Stimulated activated naive B cell treated with anti-CD40 and anti-IgM and Interleukin-4, amounts not matched to agents 10 μg/mL and 1 μg/mL and 100 μg/mL, for 72 hours (primary cell): Measurements from ENCODE around the gene C10orf62.
A peak's percentile ranks its signal among the peaks of the same experiment; 100 is the strongest.

Source experiments
- ATAC-seq, 2 donors: fragments of 150-1000 bp; cut with Tn5 transposase; replicated peaks; 2 replicates each; pipeline ENCODE4 v1.10.0; 2021; ENCODE audit warnings: moderate library complexity in 1 of 2
- DNase-seq: peaks from one replicate; pipeline ENCODE4 v3.0.0; 2021
- H3K27ac Mint-ChIP-seq: one replicate; pipeline ENCODE4 v1.8.0; 2022; ENCODE audit warnings: mild to moderate bottlenecking, mixed read lengths
- H3K27me3 Mint-ChIP-seq, 2 donors: one replicate each; pipeline ENCODE4 v1.8.0; 2022; ENCODE audit warnings: mixed read lengths in 2 of 2
- H3K36me3 Mint-ChIP-seq, 2 donors: one replicate each; pipeline ENCODE4 v1.8.0; 2022; ENCODE audit warnings: mixed read lengths in 2 of 2, mild to moderate bottlenecking in 1 of 2
- H3K4me1 Mint-ChIP-seq, 2 donors: one replicate each; pipeline ENCODE4 v1.8.0; 2022; ENCODE audit warnings: mixed read lengths in 2 of 2, mild to moderate bottlenecking in 1 of 2
- H3K4me3 Mint-ChIP-seq, 2 donors: one replicate each; pipeline ENCODE4 v1.8.0; 2022; ENCODE audit warnings: mild to moderate bottlenecking in 2 of 2, mixed read lengths in 2 of 2, moderate library complexity in 1 of 2
- H3K9me3 Mint-ChIP-seq, 2 donors: one replicate each; pipeline ENCODE4 v1.8.0; 2022; ENCODE audit warnings: mixed read lengths in 2 of 2, mild to moderate bottlenecking in 1 of 2

Gene C10orf62

DNA sequence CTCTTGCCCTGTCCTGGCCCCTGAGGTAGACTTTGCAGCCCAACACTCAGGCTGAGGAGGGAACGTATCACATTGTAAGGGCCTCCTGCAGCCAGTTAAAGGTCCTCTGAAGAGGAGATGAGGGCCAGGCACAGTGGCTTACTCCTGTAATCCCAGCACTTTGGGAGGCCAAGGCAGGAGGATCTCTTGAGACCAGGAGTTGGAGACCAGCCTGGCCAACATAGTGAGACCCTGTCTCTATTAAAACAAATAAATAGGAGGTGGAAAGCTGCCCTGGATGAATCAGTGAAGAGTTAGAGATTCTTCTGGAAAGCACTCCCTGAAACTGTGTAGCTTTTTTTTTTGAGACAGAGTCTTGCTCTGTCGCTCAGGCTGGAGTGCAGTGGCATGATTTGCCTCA, 2.3 kb upstream of the C10orf62 start:
- ATAC-seq (no peak), DNase-seq (no peak)
- Mint-ChIP-seq H3K36me3 (no peaks in the 10 kb centered on the region), H3K27me3 (no peaks in the 10 kb centered on the region), H3K4me3 (no peak overlapping the region), H3K4me1 (no peaks in the 10 kb centered on the region), H3K27ac (no peak overlapping the region), H3K9me3 (no peaks in the 10 kb centered on the region)

DNA sequence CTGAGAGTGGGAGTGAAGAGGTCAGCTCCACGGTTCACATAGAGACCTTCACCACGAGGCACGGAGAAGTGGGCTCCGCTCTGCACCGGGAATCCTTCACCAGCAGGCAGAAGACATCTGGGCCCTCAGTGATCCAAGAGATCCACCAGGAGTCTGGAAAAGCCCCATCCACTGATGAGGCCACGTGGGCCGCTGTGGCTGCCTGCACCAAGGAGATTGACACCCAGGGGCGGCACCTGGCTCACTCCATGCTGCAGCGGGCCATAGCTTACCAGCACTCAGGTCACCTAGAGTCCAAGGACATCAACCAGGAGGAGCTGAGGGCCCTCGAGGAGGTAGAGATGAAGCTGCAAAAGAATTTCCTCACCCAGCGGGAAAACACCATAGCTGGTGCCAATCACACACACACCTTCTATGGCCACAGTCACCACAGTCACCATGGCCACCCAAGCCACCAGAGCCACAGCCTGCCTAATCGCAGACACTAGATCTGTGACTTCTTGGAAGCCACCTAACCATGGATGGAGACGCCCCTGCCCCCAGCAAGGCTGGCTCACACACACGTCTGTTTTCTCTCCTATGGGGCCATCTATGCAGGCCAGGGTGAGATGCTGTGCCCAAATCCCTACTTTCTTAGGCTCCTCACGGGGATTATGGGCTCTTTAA, 694 bp downstream of the C10orf62 start:
- H3K4me3 Mint-ChIP-seq: no peak overlapping the region
- H3K36me3 Mint-ChIP-seq: no peaks in the 10 kb centered on the region
- H3K4me1 Mint-ChIP-seq: no peaks in the 10 kb centered on the region
- ATAC-seq: no peak
- H3K27me3 Mint-ChIP-seq: no peaks in the 10 kb centered on the region
- no peak for DNase-seq
- no peak overlapping the region for H3K27ac Mint-ChIP-seq
- no peaks in the 10 kb centered on the region for H3K9me3 Mint-ChIP-seq

DNA sequence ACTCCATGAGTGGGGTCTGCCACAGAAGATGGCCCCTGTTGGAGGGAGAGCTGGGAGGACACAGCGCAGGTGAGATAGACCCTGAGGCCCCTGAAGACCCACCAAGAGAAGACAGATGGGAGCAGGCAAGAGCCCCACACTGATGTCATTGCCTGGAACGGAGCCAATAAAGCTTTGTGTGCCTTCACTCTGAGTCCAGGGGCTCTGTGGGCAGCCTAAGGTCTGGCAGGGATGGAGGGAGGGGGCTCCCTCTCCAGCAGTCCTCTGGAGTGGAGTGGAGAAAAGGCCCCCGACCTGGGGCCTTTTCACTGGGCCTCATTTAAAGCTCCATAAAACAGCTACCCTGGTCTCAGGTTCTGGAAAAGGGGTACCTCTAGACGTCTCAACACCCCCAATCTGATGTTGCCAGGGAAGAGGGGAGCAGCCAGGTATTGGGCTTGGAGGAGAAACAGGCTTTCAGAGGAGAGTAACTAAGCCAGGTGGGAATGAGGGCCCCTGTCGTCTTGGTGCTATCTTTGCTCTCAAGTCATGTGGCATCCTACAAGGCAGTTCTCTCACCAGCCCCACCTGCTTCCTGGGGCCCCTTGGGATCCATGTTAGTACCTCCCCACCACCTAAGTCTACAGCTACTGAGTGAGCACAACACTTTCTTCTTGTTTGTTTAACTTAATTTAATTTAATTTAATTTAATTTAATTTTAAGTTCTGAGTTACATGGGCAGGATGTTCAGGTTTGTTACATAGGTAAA, 1.4 kb downstream of the C10orf62 start:
- no peak overlapping the region for H3K4me3 Mint-ChIP-seq
- no peaks in the 10 kb centered on the region for H3K27me3 Mint-ChIP-seq
- DNase-seq: no peak
- H3K36me3 Mint-ChIP-seq: no peaks in the 10 kb centered on the region
- no peak overlapping the region for H3K27ac Mint-ChIP-seq
- H3K4me1 Mint-ChIP-seq: no peaks in the 10 kb centered on the region
- no peaks in the 10 kb centered on the region for H3K9me3 Mint-ChIP-seq
- ATAC-seq: no peak

DNA sequence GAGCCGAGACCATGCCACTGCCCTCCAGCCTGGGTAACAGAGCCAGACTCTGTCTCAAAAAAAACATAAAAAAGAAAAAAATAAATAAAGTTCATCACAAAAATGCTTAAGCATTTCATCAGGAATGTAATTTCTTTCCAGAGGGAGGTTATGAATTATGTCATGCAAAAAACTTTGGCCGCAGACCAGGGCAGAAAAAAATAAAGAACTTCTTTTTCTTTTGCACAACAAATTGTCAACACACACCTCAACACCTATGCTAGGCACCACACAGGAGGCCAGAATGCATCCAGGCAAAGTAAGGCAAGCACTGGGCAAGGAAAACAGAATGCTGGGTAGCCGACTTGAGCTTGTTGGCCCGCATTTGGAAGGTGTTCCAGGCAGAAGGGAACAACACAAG, 3.9 kb downstream of the C10orf62 start:
- no peaks in the 10 kb centered on the region for H3K36me3 Mint-ChIP-seq
- ATAC-seq: no peak

DNA sequence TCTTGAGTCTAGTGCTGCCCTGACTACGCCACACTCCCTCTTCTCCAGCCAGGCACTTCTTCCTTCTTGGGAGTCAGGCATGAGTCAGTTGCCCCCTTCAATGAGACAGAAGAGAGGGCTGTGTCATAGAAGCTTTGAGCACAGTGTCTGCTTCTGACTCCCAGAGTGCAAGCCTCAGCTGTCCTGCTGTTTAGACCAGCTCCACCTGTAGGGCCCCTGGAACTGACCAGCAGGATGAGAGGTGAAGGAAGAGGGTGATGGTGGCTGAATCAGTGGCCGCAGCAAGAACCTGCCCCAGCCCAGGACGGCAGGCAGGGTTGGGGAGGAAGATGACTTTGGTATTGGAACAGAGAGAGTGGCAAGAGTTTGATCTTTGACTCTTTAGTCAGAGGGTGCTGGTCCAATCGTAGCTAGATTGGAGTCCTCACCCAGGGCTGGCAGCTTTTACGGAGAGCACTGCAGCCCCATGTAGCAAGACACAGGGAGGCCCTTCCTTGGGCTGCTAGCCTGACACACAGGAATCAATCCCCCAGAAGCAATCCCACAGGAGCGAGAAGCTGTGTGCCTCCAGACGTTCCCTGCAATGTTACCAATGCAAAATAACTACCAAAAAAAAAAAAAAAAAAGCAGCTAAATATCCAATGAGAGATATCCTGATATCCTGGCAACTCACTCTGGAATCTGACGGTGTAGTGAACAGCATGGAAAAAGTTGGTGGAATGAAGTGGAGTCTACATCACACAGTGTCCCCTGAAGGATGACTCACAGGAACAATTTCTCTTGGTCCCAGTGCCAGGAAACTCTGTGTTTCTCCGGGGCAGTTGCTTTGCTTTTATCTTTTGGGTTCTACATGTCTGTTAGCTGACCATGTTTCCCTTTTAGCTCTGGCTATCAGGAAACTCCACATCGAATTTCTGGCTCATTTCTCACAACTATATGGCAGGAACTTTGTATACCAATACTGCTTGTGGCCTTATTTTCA, 6.9 kb downstream of the C10orf62 start:
- no peak for DNase-seq
- H3K27ac Mint-ChIP-seq: peak overlapping the region; percentile 43
- no peak for ATAC-seq

More for the DNA sequence above, 3.9 kb downstream of the C10orf62 start:
- H3K27ac Mint-ChIP-seq: no peak overlapping the region
- no peaks in the 10 kb centered on the region for H3K9me3 Mint-ChIP-seq
- H3K4me3 Mint-ChIP-seq: no peak overlapping the region
- no peak for DNase-seq
- no peaks in the 10 kb centered on the region for H3K27me3 Mint-ChIP-seq
- no peaks in the 10 kb centered on the region for H3K4me1 Mint-ChIP-seq

DNA sequence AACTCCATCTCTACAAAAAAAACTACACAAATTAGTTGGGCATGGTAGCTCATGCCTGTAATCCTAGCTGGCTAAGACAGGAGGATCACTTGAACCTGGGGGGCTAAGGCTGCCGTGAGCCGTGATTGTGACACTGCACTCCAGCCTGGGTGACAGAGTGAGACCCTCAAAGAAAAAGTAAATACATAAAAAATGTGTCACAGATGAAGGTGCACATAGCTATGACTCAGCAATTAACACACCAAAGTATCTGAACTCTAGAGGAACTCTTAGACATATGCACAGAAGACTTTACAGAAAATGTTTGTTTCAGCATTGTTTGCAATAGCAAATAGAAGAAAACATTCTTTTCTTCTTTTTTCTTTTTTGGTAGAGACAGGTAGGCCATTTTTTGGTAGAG, 8.3 kb downstream of the C10orf62 start:
- ATAC-seq (no peak), DNase-seq (no peak)
- Mint-ChIP-seq H3K36me3 (no peaks in the 10 kb centered on the region), H3K4me1 (no peaks in the 10 kb centered on the region), H3K27me3 (no peaks in the 10 kb centered on the region), H3K27ac (no peak overlapping the region), H3K9me3 (no peaks in the 10 kb centered on the region), H3K4me3 (no peak overlapping the region)

More for the DNA sequence above, 6.9 kb downstream of the C10orf62 start:
- Mint-ChIP-seq H3K4me3 (no peak overlapping the region), H3K36me3 (no peaks in the 10 kb centered on the region), H3K27me3 (no peaks in the 10 kb centered on the region), H3K4me1 (no peaks in the 10 kb centered on the region), H3K9me3 (no peaks in the 10 kb centered on the region)

DNA sequence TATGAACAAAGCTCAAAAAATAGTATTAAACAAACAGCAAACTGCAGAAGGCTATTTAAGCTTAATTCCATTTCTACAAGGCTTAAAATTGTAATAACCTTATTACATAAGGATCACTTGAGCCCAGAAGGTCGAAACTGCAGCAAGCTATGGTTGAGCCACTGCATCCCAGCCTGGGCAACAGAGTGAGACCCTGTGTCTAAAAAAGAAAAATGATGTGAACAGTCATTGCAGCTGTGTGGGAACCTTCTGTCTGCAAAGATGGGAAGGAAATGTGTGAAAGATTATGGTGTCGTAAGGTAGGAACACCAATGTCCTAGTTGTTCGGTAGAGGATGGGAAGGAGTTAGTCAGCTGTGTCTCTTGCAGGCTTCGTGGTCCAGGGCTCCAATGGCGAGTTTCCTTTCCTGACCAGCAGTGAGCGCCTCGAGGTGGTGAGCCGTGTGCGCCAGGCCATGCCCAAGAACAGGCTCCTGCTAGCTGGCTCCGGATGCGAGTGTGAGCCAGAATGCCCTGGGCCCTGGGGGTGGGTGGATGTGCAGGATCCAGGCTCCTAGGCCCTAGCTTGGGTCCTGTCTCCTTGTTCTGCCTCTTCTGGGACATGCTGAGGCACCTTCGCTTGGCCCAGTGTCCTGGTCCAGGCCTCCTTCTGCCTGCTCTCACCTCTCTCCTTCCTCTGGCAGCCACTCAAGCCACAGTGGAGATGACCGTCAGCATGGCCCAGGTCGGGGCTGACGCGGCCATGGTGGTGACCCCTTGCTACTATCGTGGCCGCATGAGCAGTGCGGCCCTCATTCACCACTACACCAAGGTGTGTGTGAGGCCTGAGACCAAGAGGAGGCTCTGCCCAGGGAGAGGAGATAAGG, 9.1 kb downstream of the C10orf62 start:
- no peaks in the 10 kb centered on the region for H3K9me3 Mint-ChIP-seq
- no peaks in the 10 kb centered on the region for H3K27me3 Mint-ChIP-seq
- ATAC-seq: no peak
- no peak for DNase-seq
- H3K4me1 Mint-ChIP-seq: no peaks in the 10 kb centered on the region
- no peak overlapping the region for H3K27ac Mint-ChIP-seq
- no peaks in the 10 kb centered on the region for H3K36me3 Mint-ChIP-seq
- H3K4me3 Mint-ChIP-seq: no peak overlapping the region

DNA sequence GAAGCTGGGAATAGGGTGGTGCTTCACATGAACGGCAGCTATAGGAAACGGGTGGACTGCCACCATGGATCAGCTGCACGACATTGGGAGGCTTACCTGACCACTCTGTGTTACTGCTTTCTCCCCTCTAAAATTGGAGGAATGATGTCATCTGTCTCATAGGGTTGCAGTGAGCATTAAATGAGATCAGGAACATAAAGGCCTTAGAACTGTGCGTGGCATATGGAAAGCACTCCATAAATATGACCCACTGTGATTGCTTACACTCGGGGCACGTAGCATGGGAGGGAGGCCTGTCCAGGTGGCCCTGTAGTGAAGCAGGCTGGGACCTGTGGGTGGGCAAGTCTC, 9.7 kb downstream of the C10orf62 start:
- ATAC-seq (no peak), DNase-seq (no peak)
- Mint-ChIP-seq H3K27ac (no peak overlapping the region), H3K36me3 (no peaks in the 10 kb centered on the region), H3K9me3 (no peaks in the 10 kb centered on the region), H3K27me3 (no peaks in the 10 kb centered on the region), H3K4me1 (no peaks in the 10 kb centered on the region), H3K4me3 (no peak overlapping the region)

DNA sequence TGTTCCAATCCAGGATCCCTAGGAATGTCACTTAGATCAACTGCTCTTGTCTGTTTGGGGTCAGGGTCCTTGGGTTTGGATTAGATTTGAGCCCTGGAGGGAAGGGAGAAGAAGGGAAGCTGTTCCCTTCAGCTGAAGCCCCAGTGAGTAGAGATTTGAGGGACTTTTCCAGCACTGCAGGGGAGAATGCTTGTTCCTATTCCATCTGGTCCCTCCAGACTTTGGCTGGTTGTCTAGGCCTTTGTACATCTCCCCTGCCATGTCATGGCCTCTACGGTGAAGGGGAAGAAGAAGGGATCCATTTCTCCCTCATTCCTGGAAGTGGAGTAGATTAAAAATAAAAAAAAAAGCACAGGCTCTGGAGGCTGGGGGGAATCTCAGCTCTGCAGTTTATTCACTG, 11.1 kb downstream of the C10orf62 start:
- no peak for ATAC-seq
- no peak overlapping the region for H3K27ac Mint-ChIP-seq
- no peaks in the 10 kb centered on the region for H3K4me1 Mint-ChIP-seq
- H3K36me3 Mint-ChIP-seq: no peaks in the 10 kb centered on the region
- no peaks in the 10 kb centered on the region for H3K9me3 Mint-ChIP-seq
- DNase-seq: no peak
- H3K27me3 Mint-ChIP-seq: no peaks in the 10 kb centered on the region
- no peak overlapping the region for H3K4me3 Mint-ChIP-seq

DNA sequence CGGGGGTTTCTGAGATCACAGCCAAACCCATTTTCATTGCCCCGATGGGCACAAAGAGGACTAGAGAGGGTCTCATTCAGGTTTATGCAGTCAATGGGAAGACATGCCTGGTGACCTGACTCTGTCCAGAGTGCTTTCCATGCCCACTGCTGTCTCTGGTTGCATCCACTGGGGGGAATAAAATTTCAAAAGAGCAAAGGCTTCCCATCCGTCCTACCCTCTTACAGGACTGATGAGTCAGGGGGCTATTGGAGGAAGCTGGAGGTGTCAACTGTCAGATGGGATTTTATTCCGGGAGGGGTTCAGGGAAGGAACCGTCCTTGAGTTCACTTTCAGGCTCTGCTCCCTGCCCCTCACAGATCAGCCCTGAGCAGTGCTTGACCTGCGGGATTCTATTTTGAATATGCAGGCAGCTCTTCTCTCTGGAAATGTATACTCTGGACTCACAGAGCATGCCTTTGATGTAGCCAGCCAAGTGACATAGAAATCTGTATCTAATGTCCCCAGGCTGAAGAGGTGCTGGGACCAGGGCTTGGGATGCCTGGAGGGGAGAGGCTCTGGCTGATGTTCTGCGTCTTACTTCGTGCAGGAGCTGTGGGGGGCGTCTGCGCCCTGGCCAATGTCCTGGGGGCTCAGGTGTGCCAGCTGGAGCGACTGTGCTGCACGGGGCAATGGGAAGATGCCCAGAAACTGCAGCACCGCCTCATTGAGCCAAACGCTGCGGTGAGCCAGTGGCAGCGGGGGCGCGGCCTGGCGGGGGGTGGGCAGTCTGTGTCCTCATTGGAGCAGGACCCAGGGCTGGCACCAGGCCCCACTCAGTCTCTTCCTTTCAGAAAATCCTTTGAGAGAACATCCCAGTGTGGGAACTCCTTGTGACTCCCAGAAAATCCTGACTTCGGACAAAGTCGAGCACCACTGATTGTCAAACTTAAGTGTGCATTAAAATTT, 12.0 kb downstream of the C10orf62 start:
- no peaks in the 10 kb centered on the region for H3K4me1 Mint-ChIP-seq
- no peaks in the 10 kb centered on the region for H3K36me3 Mint-ChIP-seq
- H3K9me3 Mint-ChIP-seq: no peaks in the 10 kb centered on the region
- no peak overlapping the region for H3K27ac Mint-ChIP-seq
- DNase-seq (no peak), ATAC-seq (no peak)
- H3K4me3 Mint-ChIP-seq: no peak overlapping the region
- H3K27me3 Mint-ChIP-seq: no peaks in the 10 kb centered on the region

DNA sequence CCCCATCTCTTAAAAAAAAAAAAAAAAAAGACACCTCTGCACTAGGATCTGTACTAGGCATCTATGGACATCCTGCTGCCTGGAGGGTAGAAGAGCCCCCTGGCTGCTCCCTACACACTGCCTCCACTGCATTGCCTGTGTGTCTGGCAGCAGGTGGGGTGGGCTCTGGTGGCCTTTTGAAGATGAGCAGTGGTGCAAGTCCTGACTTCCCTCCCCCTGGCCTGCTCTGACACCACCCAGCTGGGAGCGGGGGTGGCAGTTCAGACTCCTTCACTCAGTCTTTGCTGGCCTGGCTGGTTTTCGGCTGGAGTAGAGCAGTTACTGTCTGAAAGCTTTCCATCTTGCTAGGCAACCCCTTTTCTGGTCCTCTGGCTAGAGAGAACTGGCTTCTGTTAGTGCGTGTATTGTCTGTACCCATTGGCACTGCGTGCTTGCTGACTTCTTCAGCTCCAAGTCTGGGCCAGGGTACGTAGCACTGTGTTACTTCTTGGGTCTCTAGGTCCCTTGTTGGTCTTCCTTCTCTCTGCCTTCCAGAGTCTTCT, 17.6 kb downstream of the C10orf62 start:
- Mint-ChIP-seq H3K27me3 (no peaks in the 10 kb centered on the region), H3K4me3 (no peak overlapping the region), H3K4me1 (no peaks in the 10 kb centered on the region), H3K27ac (no peak overlapping the region), H3K9me3 (no peaks in the 10 kb centered on the region), H3K36me3 (no peaks in the 10 kb centered on the region)
- no peak for ATAC-seq
- DNase-seq: no peak

DNA sequence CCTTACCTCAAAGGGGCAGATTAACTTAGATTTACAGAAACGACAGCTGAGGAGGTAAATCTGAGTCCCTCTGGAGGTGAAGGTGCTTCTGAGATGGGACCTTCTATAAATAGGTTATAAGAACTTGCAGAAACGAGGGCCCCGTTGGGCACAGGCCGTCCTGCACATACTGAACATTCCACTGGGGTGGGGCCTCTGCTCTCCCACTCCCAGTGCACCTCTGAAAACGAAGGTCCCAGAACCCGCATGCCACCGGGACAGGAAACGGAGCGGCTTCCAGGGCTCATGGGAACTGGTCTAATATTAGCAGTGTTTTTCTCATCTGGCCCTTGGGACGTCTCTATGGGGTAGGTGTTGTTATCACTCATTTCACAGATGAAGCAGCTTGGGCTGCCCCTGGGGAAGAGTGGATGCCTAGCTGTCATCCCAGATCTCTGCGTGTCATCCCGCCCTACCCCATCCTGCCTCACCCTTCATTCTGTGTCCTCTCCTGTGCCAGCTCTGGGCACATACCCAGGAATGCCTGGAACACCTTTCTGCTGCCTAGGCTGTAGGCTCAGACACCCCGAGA, 19.6 kb downstream of the C10orf62 start:
- Mint-ChIP-seq H3K4me3 (no peak overlapping the region), H3K9me3 (no peaks in the 10 kb centered on the region), H3K27ac (no peak overlapping the region), H3K27me3 (no peaks in the 10 kb centered on the region), H3K4me1 (no peaks in the 10 kb centered on the region), H3K36me3 (no peaks in the 10 kb centered on the region)
- DNase-seq (no peak), ATAC-seq (no peak)

DNA sequence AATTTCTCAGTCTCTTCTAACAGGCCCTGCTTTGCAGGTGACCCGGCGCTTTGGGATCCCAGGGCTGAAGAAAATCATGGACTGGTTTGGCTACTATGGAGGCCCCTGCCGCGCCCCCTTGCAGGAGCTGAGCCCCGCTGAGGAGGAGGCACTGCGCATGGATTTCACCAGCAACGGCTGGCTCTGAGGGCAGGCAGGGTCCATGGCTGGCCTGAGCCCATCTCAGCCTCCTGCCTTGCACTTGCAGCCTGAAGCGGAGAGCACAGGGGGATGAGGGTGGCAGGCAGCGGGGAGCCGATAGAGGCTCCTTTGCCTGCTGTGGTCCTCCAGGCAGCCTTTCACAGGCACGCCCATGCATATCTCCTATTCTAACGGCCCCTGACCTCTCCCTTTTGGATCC, 22.0 kb downstream of the C10orf62 start:
- H3K27ac Mint-ChIP-seq: no peak overlapping the region
- no peaks in the 10 kb centered on the region for H3K27me3 Mint-ChIP-seq

More for the DNA sequence above, 22.0 kb downstream of the C10orf62 start:
- H3K36me3 Mint-ChIP-seq: no peaks in the 10 kb centered on the region
- no peak overlapping the region for H3K4me3 Mint-ChIP-seq
- ATAC-seq (no peak), DNase-seq (no peak)
- no peaks in the 10 kb centered on the region for H3K4me1 Mint-ChIP-seq
- H3K9me3 Mint-ChIP-seq: no peaks in the 10 kb centered on the region
